CD14-positive monocyte (primary cell): ENCODE measurements around the gene IL6. TPM values are rescaled to one million over a fixed set of nuclear protein-coding genes. Genes with fewer than 3 reads are reported as not detected.

Experiments used
- DNase-seq, 3 donors: peaks; one replicate each; pipeline ENCODE4 v3.0.0-alpha.2; 2011 to 2022
- H2AFZ ChIP-seq: 2 replicates; pipeline ENCODE4 v1.6.0; 2012; ENCODE audit warnings: mild to moderate bottlenecking, low read depth, low read length, inconsistent platforms; ENCODE audit not compliant: insufficient read depth, poor library complexity, severe bottlenecking
- H3K27ac ChIP-seq, 2 donors: 1 replicate in 1 of 2; 2 replicates in 1 of 2; pipeline ENCODE4 v1.5.1; 2012 to 2013; ENCODE audit warnings: low read length in 2 of 2, control low read depth in 1 of 2, inconsistent platforms in 1 of 2, low read depth in 1 of 2, mild to moderate bottlenecking in 1 of 2
- H3K27me3 ChIP-seq, 2 donors: one replicate each; pipeline versions ENCODE4 v1.6.0 to v1.6.1; 2011 to 2013; ENCODE audit warnings: low read length in 2 of 2; ENCODE audit not compliant: control insufficient read depth in 2 of 2, insufficient read depth in 2 of 2
- H3K36me3 ChIP-seq, 2 donors: replicated peaks in 1 of 2; 1 replicate in 1 of 2; 2 replicates in 1 of 2; pipeline versions ENCODE4 v1.5.1 to v1.6.1; 2012 to 2013; ENCODE audit warnings: low read length in 2 of 2, control low read depth in 1 of 2, inconsistent platforms in 1 of 2, mild to moderate bottlenecking in 1 of 2; ENCODE audit not compliant: insufficient read depth in 2 of 2, control insufficient read depth in 1 of 2
- H3K4me1 ChIP-seq, 2 donors: 1 replicate in 1 of 2; 2 replicates in 1 of 2; pipeline versions ENCODE4 v1.5.1 to v1.6.1; 2012 to 2013; ENCODE audit warnings: low read length in 2 of 2, control low read depth in 1 of 2, inconsistent platforms in 1 of 2, mild to moderate bottlenecking in 1 of 2, moderate library complexity in 1 of 2; ENCODE audit not compliant: insufficient read depth in 2 of 2, control insufficient read depth in 1 of 2
- H3K4me2 ChIP-seq: replicated peaks from 2 replicates; pipeline ENCODE3; 2012; ENCODE audit warnings: low read length, moderate library complexity, mild to moderate bottlenecking; ENCODE audit not compliant: poor library complexity, severe bottlenecking; ENCODE audit errors: extremely low read depth
- H3K4me3 ChIP-seq, 3 experiments: fragments of 200-600 bp in 1 of 3; sonication (generic) in 1 of 3; replicated peaks in 1 of 3; 1 replicate in 2 of 3; 2 replicates in 1 of 3; pipeline ENCODE4 v1.5.1; 2011 to 2013; ENCODE audit warnings: low read length in 3 of 3, mild to moderate bottlenecking in 3 of 3, control low read depth in 2 of 3, low read depth in 2 of 3, inconsistent platforms in 1 of 3, moderate library complexity in 1 of 3
- H3K79me2 ChIP-seq: 2 replicates; pipeline ENCODE4 v1.6.0; 2012; ENCODE audit warnings: mild to moderate bottlenecking, control low read depth, inconsistent platforms, low read length, moderate library complexity; ENCODE audit not compliant: insufficient read depth
- H3K9ac ChIP-seq: 2 replicates; pipeline ENCODE4 v1.6.0; 2017; ENCODE audit warnings: low read length, mild to moderate bottlenecking; ENCODE audit not compliant: insufficient read depth, poor library complexity, severe bottlenecking
- H3K9me3 ChIP-seq, 2 donors: replicated peaks in 1 of 2; 1 replicate in 1 of 2; 2 replicates in 1 of 2; pipeline versions ENCODE4 v1.5.1 to v1.6.1; 2012 to 2013; ENCODE audit warnings: low read length in 2 of 2, control low read depth in 1 of 2; ENCODE audit not compliant: control insufficient read depth in 1 of 2, insufficient read depth in 1 of 2
- H4K20me1 ChIP-seq: 2 replicates; pipeline ENCODE4 v1.6.0; 2012; ENCODE audit warnings: mild to moderate bottlenecking, low read length, control low read depth, moderate library complexity; ENCODE audit not compliant: insufficient read depth
- H3K27ac Mint-ChIP-seq, 7 donors: one replicate each; pipeline ENCODE4 v1.8.0; 2020; ENCODE audit warnings: mild to moderate bottlenecking in 7 of 7, mixed read lengths in 7 of 7, moderate library complexity in 6 of 7, inconsistent platforms in 2 of 7
- H3K27me3 Mint-ChIP-seq, 3 donors: one replicate each; pipeline ENCODE4 v1.8.0; 2021 to 2022; ENCODE audit warnings: low read depth in 3 of 3, mild to moderate bottlenecking in 3 of 3, mixed read lengths in 3 of 3, moderate library complexity in 3 of 3, inconsistent platforms in 1 of 3
- H3K36me3 Mint-ChIP-seq, 2 donors: one replicate each; pipeline ENCODE4 v1.8.0; 2020; ENCODE audit warnings: mixed read lengths in 2 of 2, inconsistent platforms in 1 of 2, mild to moderate bottlenecking in 1 of 2
- H3K4me1 Mint-ChIP-seq: one replicate; pipeline ENCODE4 v1.8.0; 2020; ENCODE audit warnings: mild to moderate bottlenecking, mixed read lengths
- H3K4me3 Mint-ChIP-seq, 2 donors: one replicate each; pipeline ENCODE4 v1.8.0; 2020; ENCODE audit warnings: mild to moderate bottlenecking in 2 of 2, mixed read lengths in 2 of 2, moderate library complexity in 1 of 2
- H3K9me3 Mint-ChIP-seq, 7 donors: one replicate each; pipeline ENCODE4 v1.8.0; 2020 to 2022; ENCODE audit warnings: mixed read lengths in 7 of 7, mild to moderate bottlenecking in 6 of 7, moderate library complexity in 6 of 7, inconsistent platforms in 2 of 7
- WGBS: methylation state at CpG from one replicate; pipeline ENCODE4 v1.1.5; 2013; ENCODE audit warnings: missing lambda C conversion rate; ENCODE audit not compliant: insufficient coverage; 5-methylcytosine and 5-hydroxymethylcytosine counted together
- intact Hi-C, 2 donors: fragments of 100-400 bp; cut with micrococcal nuclease; formaldehyde crosslinking; loops; one replicate each; pipeline versions ENCODE4 v1.15.0 to v1.15.1; 2023
- polyA plus RNA-seq, 3 donors: library from polyadenylated mRNA; depleted of rRNA in 1 of 3; unstranded in 2 of 3; stranded (reverse) in 1 of 3; fragments of 300-500 nt in 2 of 3; fragments of >200 nt in 1 of 3; fragmentation: Illumina TruSeq in 2 of 3; gene quantifications; 1 replicate in 2 of 3; 2 replicates in 1 of 3; pipeline ENCODE4 v1.2.3, GENCODE V29; 2012 to 2021
- TF ChIP-seq, protein P1 (sequence below): fragments of 200-600 bp; IDR thresholded peaks from one replicate; pipeline ENCODE4 v1.8.0; 2022; ENCODE audit warnings: antibody characterized with exemption, mild to moderate bottlenecking

Gene IL6
- polyA plus RNA-seq, 3 donors, result 0.28 to 3.5 (median 1.6) TPM

DNA sequence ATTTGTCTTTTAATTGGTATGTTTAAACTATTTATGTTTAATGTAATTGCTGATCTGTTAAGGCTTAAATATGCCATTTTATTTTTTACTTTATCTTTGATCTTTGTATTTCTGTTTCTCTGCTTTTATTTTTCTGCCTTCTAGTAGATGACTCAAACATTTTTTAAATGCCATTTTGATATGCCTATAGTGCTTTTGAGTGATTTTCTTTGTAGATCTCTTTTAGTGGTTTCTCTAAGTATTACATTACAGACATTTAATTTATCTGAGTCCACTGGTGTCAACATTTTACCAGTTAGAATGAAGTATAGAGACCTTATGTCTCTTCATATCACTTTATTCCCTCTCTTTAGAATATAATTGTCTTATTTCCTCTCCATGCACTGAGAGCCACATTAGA lies 32.7 kb downstream of the IL6 start:
- intact Hi-C loops, result no loop called here
- Histone ChIP-seq H3K4me2 (no peak overlapping the region), H3K4me3 (no peak overlapping the region), H4K20me1 (no peaks in the 10 kb centered on the region), H2AFZ (no peak overlapping the region), H3K27me3 (no peaks in the 10 kb centered on the region), H3K27ac (no peak overlapping the region), H3K36me3 (no peaks in the 10 kb centered on the region), H3K4me1 (no peaks in the 10 kb centered on the region), H3K79me2 (no peaks in the 10 kb centered on the region), H3K9me3 (peaks cover 5 to 9% of the 10 kb centered on the region in 2 donors), H3K9ac (no peak overlapping the region)
- Mint-ChIP-seq H3K4me3 (no peak overlapping the region), H3K36me3 (no peaks in the 10 kb centered on the region), H3K4me1 (no peaks in the 10 kb centered on the region), H3K27me3 (peaks cover 1 to 19% (median 3%) of the 10 kb centered on the region in 3 donors), H3K27ac (no peak overlapping the region), H3K9me3 (peaks cover 2 to 12% (median 10%) of the 10 kb centered on the region in 7 donors)
- no peak for DNase-seq
- TF ChIP-seq, protein P1, sequence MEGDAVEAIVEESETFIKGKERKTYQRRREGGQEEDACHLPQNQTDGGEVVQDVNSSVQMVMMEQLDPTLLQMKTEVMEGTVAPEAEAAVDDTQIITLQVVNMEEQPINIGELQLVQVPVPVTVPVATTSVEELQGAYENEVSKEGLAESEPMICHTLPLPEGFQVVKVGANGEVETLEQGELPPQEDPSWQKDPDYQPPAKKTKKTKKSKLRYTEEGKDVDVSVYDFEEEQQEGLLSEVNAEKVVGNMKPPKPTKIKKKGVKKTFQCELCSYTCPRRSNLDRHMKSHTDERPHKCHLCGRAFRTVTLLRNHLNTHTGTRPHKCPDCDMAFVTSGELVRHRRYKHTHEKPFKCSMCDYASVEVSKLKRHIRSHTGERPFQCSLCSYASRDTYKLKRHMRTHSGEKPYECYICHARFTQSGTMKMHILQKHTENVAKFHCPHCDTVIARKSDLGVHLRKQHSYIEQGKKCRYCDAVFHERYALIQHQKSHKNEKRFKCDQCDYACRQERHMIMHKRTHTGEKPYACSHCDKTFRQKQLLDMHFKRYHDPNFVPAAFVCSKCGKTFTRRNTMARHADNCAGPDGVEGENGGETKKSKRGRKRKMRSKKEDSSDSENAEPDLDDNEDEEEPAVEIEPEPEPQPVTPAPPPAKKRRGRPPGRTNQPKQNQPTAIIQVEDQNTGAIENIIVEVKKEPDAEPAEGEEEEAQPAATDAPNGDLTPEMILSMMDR, result no peak

DNA sequence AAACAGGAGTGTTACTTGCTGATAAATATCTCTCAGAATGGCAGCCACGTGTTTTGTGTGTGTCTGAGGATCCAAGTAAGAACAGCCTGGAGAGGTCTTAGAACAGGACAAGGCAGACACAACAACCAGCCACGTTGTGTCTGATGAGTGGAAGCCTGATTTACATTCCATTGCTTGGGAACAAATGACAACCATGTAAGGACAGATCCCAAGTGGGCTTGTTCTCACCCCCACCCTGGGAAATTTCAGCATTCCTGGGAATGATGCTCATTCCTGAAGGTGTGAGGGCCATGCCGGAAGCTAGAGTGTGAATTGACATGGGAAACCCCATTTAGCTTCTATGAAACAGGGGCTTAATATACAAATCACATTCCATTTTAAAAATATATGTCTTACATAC lies 35.9 kb downstream of the IL6 start:
- Mint-ChIP-seq H3K4me1 (peaks cover 5% of the 10 kb centered on the region), H3K9me3 (peaks cover 2 to 15% (median 8%) of the 10 kb centered on the region in 7 donors), H3K4me3 (no peak overlapping the region), H3K27me3 (peaks cover 1 to 12% (median 1%) of the 10 kb centered on the region in 3 donors), H3K27ac (no peak overlapping the region), H3K36me3 (no peaks in the 10 kb centered on the region)
- H2AFZ ChIP-seq, result no peak overlapping the region
- no peak overlapping the region for H3K4me2 ChIP-seq
- H3K36me3 ChIP-seq, result no peaks in the 10 kb centered on the region
- H3K9me3 ChIP-seq, result peaks cover 5 to 9% of the 10 kb centered on the region in 2 donors
- no peak for DNase-seq
- H3K4me3 ChIP-seq, result no peak overlapping the region
- no peak overlapping the region for H3K27ac ChIP-seq
- H3K9ac ChIP-seq, result no peak overlapping the region
- intact Hi-C loops, result no loop called here
- TF ChIP-seq, protein P1, result no peak
- 83% methylated on average over 1 of the region's 3 CpGs for WGBS
- no peaks in the 10 kb centered on the region for H3K79me2 ChIP-seq
- no peaks in the 10 kb centered on the region for H3K27me3 ChIP-seq
- no peaks in the 10 kb centered on the region for H4K20me1 ChIP-seq
- H3K4me1 ChIP-seq, result no peaks in the 10 kb centered on the region
